K562 (cell line): ENCODE results near the gene DNAJC18. TPM values are rescaled to one million over a fixed set of nuclear protein-coding genes. Genes with fewer than 3 reads are reported as not detected.
"Not testable (repeated sequence)": the region's sequence is repeated elsewhere in the genome, so short reads cannot be mapped to it uniquely, and the experiment has no call there.

Experiments used
- ATAC-seq: fragments of 200-7000 bp; cut with Tn5 transposase; 3 replicates; pipeline ENCODE4 v1.9.1; 2020; ENCODE audit warnings: moderate library complexity
- BruUV-seq: library from RNA; stranded (reverse); fragments of 400-500 nt; replicated peaks from 2 replicates; lab custom pipeline; 2021; lab: Mats Ljungman, UMichigan
- CTCF ChIA-PET: fragments of 300-600 bp; formaldehyde crosslinking; extraction: SDS; loops from one replicate; lab custom pipeline; 2021; ENCODE audit warnings: low intra/inter-chr PET ratio; lab: Yijun Ruan, JAX
- POLR2A ChIA-PET: fragments of 300-600, 350-650 bp; sonication (Branson Sonifier 250); formaldehyde crosslinking; extraction: SDS; loops from one replicate; lab custom pipeline; 2021; ENCODE audit warnings: antibody characterized with exemption, inconsistent platforms; lab: Yijun Ruan, JAX
- DNase-seq, 4 experiments: peaks; one replicate each; pipeline versions ENCODE4 v3.0.0 to v3.0.0-alpha.2; 2011 to 2018; ENCODE audit warnings: low spot score in 3 of 4, mixed read lengths in 3 of 4; ENCODE audit errors: extremely low read depth in 1 of 4
- FAIRE-seq: peaks from 2 replicates; lab custom pipeline; 2011; peaks lifted over from hg19 to GRCh38; lab: Jason Lieb, UNC
- H2AFZ ChIP-seq: 2 replicates; pipeline ENCODE4 v1.6.0; 2011; ENCODE audit warnings: low read depth, low read length, control low read depth, inconsistent platforms
- H3K27ac ChIP-seq: fragments of 200-600 bp; 3 replicates; pipeline ENCODE4 v1.8.0; 2011; ENCODE audit warnings: low read depth, mild to moderate bottlenecking, control low read depth, inconsistent platforms, low read length, moderate library complexity, mixed read lengths; ENCODE audit errors: extremely low read depth
- H3K27me3 ChIP-seq, 2 experiments: fragments of 300-600 bp in 1 of 2; 2 replicates in 1 of 2; 3 replicates in 1 of 2; pipeline versions ENCODE4 v1.6.0 to v1.8.0; 2011; ENCODE audit warnings: inconsistent platforms in 2 of 2, low read length in 2 of 2, mild to moderate bottlenecking in 1 of 2, mixed read lengths in 1 of 2, moderate library complexity in 1 of 2; ENCODE audit not compliant: control insufficient read depth in 2 of 2, insufficient read depth in 2 of 2
- H3K36me3 ChIP-seq: fragments of 300-600 bp; 3 replicates; pipeline ENCODE4 v1.8.0; 2011; ENCODE audit warnings: mild to moderate bottlenecking, low read length, inconsistent platforms; ENCODE audit not compliant: control insufficient read depth, insufficient read depth
- H3K4me1 ChIP-seq, 2 experiments: fragments of 200-600 bp in 1 of 2; replicated peaks in 1 of 2; 2 replicates in 1 of 2; 3 replicates in 1 of 2; pipeline versions ENCODE4 v1.5.1 to v1.8.0; 2011; ENCODE audit warnings: inconsistent platforms in 2 of 2, low read length in 2 of 2, mild to moderate bottlenecking in 1 of 2, mixed read lengths in 1 of 2, moderate library complexity in 1 of 2; ENCODE audit not compliant: control insufficient read depth in 2 of 2, insufficient read depth in 2 of 2
- H3K4me2 ChIP-seq: 2 replicates; pipeline ENCODE4 v1.6.1; 2011; ENCODE audit warnings: low read length, control low read depth, inconsistent platforms, mixed read lengths; ENCODE audit not compliant: insufficient read depth
- H3K4me3 ChIP-seq: fragments of 200-600 bp; sonication (generic), shearing (Covaris generic); 2 replicates; pipeline ENCODE4 v1.5.1; 2016; ENCODE audit warnings: control low read depth, inconsistent platforms
- H3K79me2 ChIP-seq: fragments of 200-600 bp; 3 replicates; pipeline ENCODE4 v1.8.0; 2011; ENCODE audit warnings: low read length, inconsistent platforms; ENCODE audit not compliant: control insufficient read depth, insufficient read depth
- H3K9ac ChIP-seq, 2 experiments: 2 replicates each; pipeline versions ENCODE4 v1.6.0 to v1.6.1; 2011; ENCODE audit warnings: low read depth in 2 of 2, low read length in 2 of 2, control low read depth in 1 of 2, inconsistent platforms in 1 of 2, mild to moderate bottlenecking in 1 of 2, mixed read lengths in 1 of 2; ENCODE audit not compliant: insufficient read depth in 1 of 2
- H3K9me1 ChIP-seq: one replicate; pipeline ENCODE4 v1.6.0; 2011; ENCODE audit warnings: inconsistent platforms, mild to moderate bottlenecking, low read length, moderate library complexity; ENCODE audit not compliant: control insufficient read depth, insufficient read depth
- H3K9me3 ChIP-seq: replicated peaks from 2 replicates; pipeline ENCODE4 v1.5.1; 2011; ENCODE audit warnings: low read depth, low read length, inconsistent platforms; ENCODE audit not compliant: control insufficient read depth, insufficient read depth
- H4K20me1 ChIP-seq: replicated peaks from 2 replicates; pipeline ENCODE4 v1.6.1; 2011; ENCODE audit warnings: low read length, inconsistent platforms, mixed read lengths; ENCODE audit not compliant: control insufficient read depth, insufficient read depth
- ARID2 ChIP-seq: fragments of 450-650 bp; IDR thresholded peaks from 2 replicates; pipeline ENCODE4 v1.6.1; 2017; ENCODE audit warnings: antibody characterized with exemption, mild to moderate bottlenecking
- CBFB ChIP-seq: sonication (generic); formaldehyde crosslinking; IDR thresholded peaks from 2 replicates; pipeline ENCODE4 v1.4.0; 2020; ENCODE audit warnings: mild to moderate bottlenecking, missing genetic modification reagents
- FOXA1 ChIP-seq: fragments of 450-650 bp; IDR thresholded peaks from 2 replicates; pipeline ENCODE4 v1.6.1; 2016; ENCODE audit warnings: mild to moderate bottlenecking, borderline replicate concordance
- HMG20A ChIP-seq: fragments of 450-650 bp; formaldehyde crosslinking; conservative IDR thresholded peaks from 2 replicates; pipeline ENCODE4 v1.4.0; 2020; ENCODE audit warnings: mild to moderate bottlenecking, mixed read lengths
- NBN ChIP-seq: fragments of 450-650 bp; IDR thresholded peaks from 2 replicates; pipeline ENCODE4 v1.6.1; 2016; ENCODE audit warnings: low read depth, mild to moderate bottlenecking
- NR2F6 ChIP-seq: fragments of 450-650 bp; formaldehyde crosslinking; IDR thresholded peaks from 2 replicates; pipeline ENCODE4 v1.4.0; 2020; ENCODE audit warnings: mild to moderate bottlenecking
- RBFOX2 ChIP-seq: fragments of 200-400 bp; formaldehyde crosslinking; IDR thresholded peaks from 2 replicates; pipeline ENCODE4 v1.6.1; 2017; ENCODE audit warnings: low read depth, mild to moderate bottlenecking, low read length, moderate library complexity
- RFX1 ChIP-seq: fragments of 450-650 bp; IDR thresholded peaks from 2 replicates; pipeline ENCODE4 v1.6.1; 2016; ENCODE audit warnings: mild to moderate bottlenecking, moderate library complexity
- SIN3B ChIP-seq: fragments of 450-650 bp; IDR thresholded peaks from 2 replicates; pipeline ENCODE4 v1.6.1; 2017; ENCODE audit warnings: low read depth, mild to moderate bottlenecking, moderate library complexity
- ZNF280B ChIP-seq: fragments of 250-450 bp; sonication (Bioruptor Pico); IDR thresholded peaks from 2 replicates; pipeline ENCODE4 v1.5.1; 2021; ENCODE audit warnings: mild to moderate bottlenecking
- ZNF75A ChIP-seq: fragments of 450-650 bp; formaldehyde crosslinking; IDR thresholded peaks from 2 replicates; pipeline ENCODE4 v1.4.0; 2020; ENCODE audit warnings: mild to moderate bottlenecking
- WGBS: fragments of 100-300 bp; shearing (Covaris generic); methylation state at CpG from one replicate; pipeline ENCODE4 v1.1.6; 2016; ENCODE audit warnings: low coverage, mixed read lengths; ENCODE audit not compliant: insufficient coverage; ENCODE audit errors: missing lambda C conversion rate; 5-methylcytosine and 5-hydroxymethylcytosine counted together
- in situ Hi-C: fragments of 300-500 bp; cut with MboI; formaldehyde crosslinking; loops from 4 replicates; pipeline ENCODE4 v1.15.0; 2018; ENCODE audit warnings: inconsistent platforms, mixed read lengths
- intact Hi-C: fragments of 100-400 bp; cut with micrococcal nuclease; formaldehyde crosslinking; loops from 2 replicates; pipeline ENCODE4 v1.14.2; 2022
- polyA plus RNA-seq, 8 experiments: library from polyadenylated mRNA; depleted of rRNA in 4 of 8; stranded (reverse) in 5 of 8; unstranded in 3 of 8; fragments of >200 nt; fragmentation: Nextera tagmentation in 2 of 8; fragmentation: Illumina TruSeq in 1 of 8; extraction: Ambion mirVana in 2 of 8; extraction: Trizol in 1 of 8; gene quantifications; 2 replicates each; pipeline versions ENCODE4 v1.2.1 to v1.2.3, GENCODE V29; 2011 to 2014; ENCODE audit warnings: inconsistent platforms in 1 of 8, missing spikeins in 1 of 8
- total RNA-seq, 7 experiments: library from RNA; depleted of rRNA in 6 of 7; stranded (reverse); fragments of >200 nt in 6 of 7; fragmentation: Illumina TruSeq in 2 of 7; extraction: Trizol in 2 of 7; gene quantifications; 2 replicates each; pipeline versions ENCODE4 v1.2.1 to v1.2.3, GENCODE V29; 2011 to 2021; ENCODE audit warnings: low replicate concordance in 1 of 7
- TF ChIP-seq, protein P1 (sequence below): fragments of 200-400 bp; formaldehyde crosslinking; IDR thresholded peaks from 2 replicates; pipeline ENCODE4 v1.6.1; 2017; ENCODE audit warnings: mild to moderate bottlenecking, low read depth, low read length, moderate library complexity

The DNAJC18 gene
- total and polyA plus RNA-seq, 9 of the 15 experiments (the other 6 are each of a cell fraction or from before 2014, with no cell fraction given), result 1.5 to 13.3 (median 7.5) TPM

DNA sequence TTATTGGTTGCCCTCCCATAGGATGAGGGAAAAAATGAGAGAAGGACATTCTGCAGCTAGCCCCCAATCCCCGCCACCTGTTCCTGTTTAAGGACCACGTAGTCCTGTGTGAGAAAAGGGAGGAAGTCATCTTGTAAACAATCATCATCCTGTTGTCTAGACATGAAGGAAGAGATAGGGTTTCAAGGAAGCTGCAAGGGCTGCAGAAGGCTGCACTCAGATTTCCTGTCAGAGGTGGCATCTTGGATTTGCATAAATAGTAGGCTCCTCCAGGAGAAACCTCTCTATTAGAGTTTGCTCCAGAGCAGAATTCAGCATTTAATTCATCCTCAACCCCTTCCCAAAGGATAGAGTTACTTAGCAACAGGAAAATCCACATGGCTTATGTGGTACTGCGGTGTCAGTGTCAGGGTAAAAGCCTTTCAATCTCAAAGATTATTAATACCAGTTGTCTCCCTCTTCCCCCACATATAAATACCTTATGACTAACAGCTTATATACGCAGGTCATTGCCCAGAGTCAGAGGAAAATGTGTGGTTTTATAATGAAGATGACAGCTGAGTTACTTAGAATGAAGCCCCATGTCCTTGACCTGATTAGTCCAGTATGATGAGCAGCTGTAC, 4.6 kb upstream of the DNAJC18 start:
- 47% methylated on average over 4 of the region's 4 CpGs for WGBS
- no peak for DNase-seq
- Histone ChIP-seq H3K4me1 (peaks cover 8 to 15% of the 10 kb centered on the region in 2 experiments; a peak in 4 of 5 replicates), H3K27me3 (no peaks in the 10 kb centered on the region), H3K79me2 (no peaks in the 10 kb centered on the region), H3K36me3 (no peaks in the 10 kb centered on the region), H3K9ac (no peak overlapping the region), H2AFZ (no peak overlapping the region), H3K9me1 (no peaks in the 10 kb centered on the region), H3K4me3 (no peak overlapping the region), H3K27ac (no peak overlapping the region), H3K9me3 (no peaks in the 10 kb centered on the region), H3K4me2 (no peak overlapping the region), H4K20me1 (no peaks in the 10 kb centered on the region)
- ChIA-PET POLR2A (interaction anchor here (0.6 to 1.3 kb wide), 5 partner anchors 8 to 117 kb away, joined by 3 read pairs; partner anchors contain the start of gene UBE2D2), CTCF (no interaction called here)
- no peak for ATAC-seq
- BruUV-seq, result no TSS peak
- in situ Hi-C loops (no loop called here), intact Hi-C loops (no loop called here)
- no peak for TF ChIP-seq NBN
- no peak for TF ChIP-seq RFX1
- no peak for TF ChIP-seq ZNF280B (CRISPR knock-in tag)
- TF ChIP-seq SIN3B, result no peak
- no peak for TF ChIP-seq RBFOX2
- TF ChIP-seq NR2F6 (CRISPR knock-in tag), result no peak
- no peak for TF ChIP-seq FOXA1
- TF ChIP-seq, protein P1, sequence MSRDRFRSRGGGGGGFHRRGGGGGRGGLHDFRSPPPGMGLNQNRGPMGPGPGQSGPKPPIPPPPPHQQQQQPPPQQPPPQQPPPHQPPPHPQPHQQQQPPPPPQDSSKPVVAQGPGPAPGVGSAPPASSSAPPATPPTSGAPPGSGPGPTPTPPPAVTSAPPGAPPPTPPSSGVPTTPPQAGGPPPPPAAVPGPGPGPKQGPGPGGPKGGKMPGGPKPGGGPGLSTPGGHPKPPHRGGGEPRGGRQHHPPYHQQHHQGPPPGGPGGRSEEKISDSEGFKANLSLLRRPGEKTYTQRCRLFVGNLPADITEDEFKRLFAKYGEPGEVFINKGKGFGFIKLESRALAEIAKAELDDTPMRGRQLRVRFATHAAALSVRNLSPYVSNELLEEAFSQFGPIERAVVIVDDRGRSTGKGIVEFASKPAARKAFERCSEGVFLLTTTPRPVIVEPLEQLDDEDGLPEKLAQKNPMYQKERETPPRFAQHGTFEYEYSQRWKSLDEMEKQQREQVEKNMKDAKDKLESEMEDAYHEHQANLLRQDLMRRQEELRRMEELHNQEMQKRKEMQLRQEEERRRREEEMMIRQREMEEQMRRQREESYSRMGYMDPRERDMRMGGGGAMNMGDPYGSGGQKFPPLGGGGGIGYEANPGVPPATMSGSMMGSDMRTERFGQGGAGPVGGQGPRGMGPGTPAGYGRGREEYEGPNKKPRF, result no peak
- TF ChIP-seq HMG20A (CRISPR knock-in tag), result no peak
- TF ChIP-seq ARID2, result no peak
- TF ChIP-seq ZNF75A, result no peak
- no peak for TF ChIP-seq CBFB (CRISPR knock-in tag)
- FAIRE-seq, result no peak

- H3K4me3 ChIP-seq, H3K4me2 ChIP-seq, intact Hi-C loops, H3K27ac ChIP-seq, DNase-seq, ATAC-seq, H3K9ac ChIP-seq, H3K36me3 ChIP-seq, H4K20me1 ChIP-seq, CTCF ChIA-PET, H3K27me3 ChIP-seq, FAIRE-seq, in situ Hi-C loops, H3K9me1 ChIP-seq, POLR2A ChIA-PET, H3K79me2 ChIP-seq, H3K9me3 ChIP-seq, BruUV-seq, H2AFZ ChIP-seq: not testable (repeated sequence)
- peaks cover 11 to 17% of the 10 kb centered on the region in 2 experiments for H3K4me1 ChIP-seq
- WGBS, result 91% methylated on average over 16 of the region's 17 CpGs
These were observed 1.1 kb upstream of the DNAJC18 start for GRCh38 chr5:139440416-139440815.
